22Rv1 (cell line): ENCODE results near the gene TPST1.

Source experiments
- CTCF ChIP-seq: fragments of 450-650 bp; IDR thresholded peaks from 2 replicates; pipeline ENCODE4 v1.5.1; 2017; ENCODE audit warnings: mild to moderate bottlenecking
- ZFX ChIP-seq: fragments of 450-650 bp; IDR thresholded peaks from 2 replicates; pipeline ENCODE4 v1.6.1; 2017; ENCODE audit warnings: antibody characterized with exemption, borderline replicate concordance

- TF ChIP-seq CTCF = no peak
- TF ChIP-seq ZFX = no peak
Observed at GRCh38 chr7:66190504-66190857, 14.7 kb upstream of the TPST1 start.
